Type B pancreatic cell (in vitro differentiated cells): ENCODE measurements around the gene VAT1L. TPM values are rescaled to one million over a fixed set of nuclear protein-coding genes. Genes with fewer than 3 reads are reported as not detected.

ENCODE experiments used
- DNase-seq: peaks from one replicate; pipeline ENCODE4 v3.0.0; 2021; ENCODE audit warnings: mixed read lengths; ENCODE audit not compliant: unreplicated experiment; ENCODE audit errors: extremely low spot score
- H3K27ac Mint-ChIP-seq: 2 replicates; pipeline ENCODE4 v1.8.0; 2021; ENCODE audit warnings: mild to moderate bottlenecking, mixed read lengths
- H3K27me3 Mint-ChIP-seq: 2 replicates; pipeline ENCODE4 v1.8.0; 2021; ENCODE audit warnings: mixed read lengths
- H3K36me3 Mint-ChIP-seq: 2 replicates; pipeline ENCODE4 v1.8.0; 2021; ENCODE audit warnings: mixed read lengths
- H3K4me1 Mint-ChIP-seq: one replicate; pipeline ENCODE4 v1.8.0; 2021; ENCODE audit warnings: mixed read lengths; ENCODE audit not compliant: unreplicated experiment
- H3K4me3 Mint-ChIP-seq: 2 replicates; pipeline ENCODE4 v1.8.0; 2021; ENCODE audit warnings: mild to moderate bottlenecking, mixed read lengths
- H3K9me3 Mint-ChIP-seq: 2 replicates; pipeline ENCODE4 v1.8.0; 2021; ENCODE audit warnings: mixed read lengths
- CTCF ChIP-seq: fragments of 200-600 bp; sonication (generic); conservative IDR thresholded peaks from 2 replicates; pipeline ENCODE4 v1.5.0; 2021; ENCODE audit warnings: antibody characterized with exemption, mild to moderate bottlenecking
- total RNA-seq: library from RNA; stranded (reverse); gene quantifications from 2 replicates; pipeline ENCODE4 v1.2.1, GENCODE V29; 2021; ENCODE audit warnings: low replicate concordance

Gene VAT1L
- total RNA-seq, 1 donor from 2014 or later = 12.4 TPM

GRCh38 chr16:77782694-77783093 lies 5.7 kb upstream of the VAT1L start:
- Mint-ChIP-seq H3K9me3 (no peaks in the 10 kb centered on the region), H3K4me1 (peaks cover under 1% of the 10 kb centered on the region), H3K4me3 (no peak overlapping the region), H3K27ac (no peak overlapping the region), H3K36me3 (no peaks in the 10 kb centered on the region), H3K27me3 (peaks cover 26% of the 10 kb centered on the region)
- no peak for DNase-seq
- TF ChIP-seq CTCF = peak; percentile 40

DNA sequence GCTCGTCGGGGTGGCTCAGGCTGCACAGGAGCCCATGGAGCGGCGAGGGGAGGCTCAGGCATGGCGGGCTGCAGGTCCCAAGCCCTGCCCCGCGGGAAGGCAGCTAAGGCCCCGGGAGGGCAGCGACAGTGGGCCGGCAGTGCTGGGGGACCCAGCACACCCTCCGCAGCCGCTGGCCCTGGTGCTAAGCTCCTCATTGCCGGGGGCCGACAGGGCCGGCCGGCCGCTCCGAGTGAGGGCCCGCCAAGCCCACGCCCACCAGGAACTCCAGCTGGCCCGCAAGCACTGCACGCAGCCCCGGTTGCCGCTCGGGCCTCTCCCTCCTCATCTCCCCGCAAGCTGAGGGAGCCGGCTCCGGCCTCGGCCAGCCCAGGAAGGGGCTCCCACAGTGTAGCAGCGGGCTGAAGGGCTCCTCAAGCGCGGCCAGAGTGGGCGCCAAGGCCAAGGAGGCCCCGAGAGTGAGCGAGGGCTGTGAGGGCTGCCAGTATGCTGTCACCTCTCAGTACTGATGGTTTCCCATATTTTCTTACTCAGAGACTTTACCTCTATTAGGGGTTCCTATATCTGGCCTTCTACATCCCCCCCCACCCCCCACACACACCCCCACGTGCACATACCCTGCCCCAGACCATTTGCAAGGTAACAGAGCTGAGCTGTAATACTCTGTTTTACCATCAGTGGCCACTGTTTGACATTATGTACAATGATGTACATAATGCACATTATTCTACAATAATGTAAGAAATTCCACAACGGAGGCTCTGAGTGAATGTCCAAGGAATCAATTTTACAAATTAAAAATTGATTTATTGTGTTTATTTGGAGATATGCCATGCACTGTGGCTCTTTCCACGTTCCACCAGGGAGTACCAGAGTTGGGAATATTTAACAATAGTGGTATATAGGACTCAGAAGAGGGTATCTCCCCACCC lies 3.7 kb upstream of the VAT1L start:
- H3K27ac Mint-ChIP-seq = no peak overlapping the region
- H3K27me3 Mint-ChIP-seq = peaks cover 43% of the 10 kb centered on the region
- DNase-seq = no peak
- no peak overlapping the region for H3K4me3 Mint-ChIP-seq
- H3K36me3 Mint-ChIP-seq = no peaks in the 10 kb centered on the region
- H3K9me3 Mint-ChIP-seq = no peaks in the 10 kb centered on the region
- H3K4me1 Mint-ChIP-seq = peaks cover 8% of the 10 kb centered on the region
- peak; percentile 54 for TF ChIP-seq CTCF

- Mint-ChIP-seq H3K27ac (no peak overlapping the region), H3K4me3 (no peak overlapping the region), H3K36me3 (no peaks in the 10 kb centered on the region), H3K9me3 (no peaks in the 10 kb centered on the region), H3K27me3 (peaks cover 49% of the 10 kb centered on the region), H3K4me1 (peaks cover 14% of the 10 kb centered on the region)
- DNase-seq = no peak
- no peak for TF ChIP-seq CTCF
Observed at GRCh38 chr16:77785373-77785764, 3.0 kb upstream of the VAT1L start.

DNA sequence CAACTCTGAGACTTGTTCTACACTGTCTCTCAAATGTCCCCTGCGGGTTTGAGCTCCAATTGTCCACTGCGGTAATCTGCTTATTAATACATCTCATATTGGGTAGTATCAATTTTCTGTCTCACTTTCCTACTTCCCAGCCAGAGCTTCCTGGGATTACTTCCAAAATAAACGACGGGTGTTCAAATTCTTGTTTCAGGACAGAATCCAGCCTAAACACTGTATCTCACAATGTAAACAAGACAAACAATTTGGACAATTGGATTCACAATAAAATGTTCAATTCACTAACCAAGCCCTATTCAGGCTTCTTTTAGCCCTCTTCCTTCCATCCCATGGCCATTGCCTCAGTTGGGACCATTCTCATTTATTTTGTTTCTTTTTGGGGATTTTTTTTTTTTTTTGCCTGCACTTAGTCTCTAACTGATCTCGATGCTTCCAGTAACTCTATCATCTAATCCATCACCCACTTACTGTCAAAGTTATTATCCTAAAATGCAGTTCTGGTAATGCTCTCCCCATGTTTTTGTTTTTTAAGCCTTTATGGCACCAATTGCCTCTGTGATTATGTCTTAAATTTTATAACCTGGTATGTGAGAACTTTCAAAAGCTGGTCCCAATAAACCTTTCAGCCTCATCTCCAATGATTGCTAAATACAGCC lies 2.0 kb upstream of the VAT1L start:
- Mint-ChIP-seq H3K4me3 (no peak overlapping the region), H3K27ac (no peak overlapping the region), H3K36me3 (no peaks in the 10 kb centered on the region), H3K9me3 (no peaks in the 10 kb centered on the region), H3K27me3 (peaks cover 59% of the 10 kb centered on the region), H3K4me1 (peaks cover 14% of the 10 kb centered on the region)
- no peak for DNase-seq
- no peak for TF ChIP-seq CTCF

DNA sequence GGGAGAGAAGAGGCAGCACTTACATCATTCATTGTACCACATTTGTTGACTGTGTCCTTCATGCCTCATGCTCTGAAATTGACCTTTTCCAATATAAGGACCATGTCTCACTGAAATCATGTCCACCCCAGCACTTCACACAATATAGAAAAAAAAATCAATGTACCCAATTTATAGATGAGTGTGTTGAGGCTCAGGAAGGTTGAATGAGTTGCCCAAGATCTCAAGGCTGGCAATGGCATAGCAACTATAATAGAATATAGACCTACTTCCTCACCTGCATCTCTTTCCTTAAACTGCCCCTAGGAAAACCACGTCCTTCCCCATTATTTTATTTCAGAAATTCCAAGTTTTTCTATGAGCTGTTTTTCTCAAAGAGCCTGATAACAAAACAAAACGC lies 912 bp upstream of the VAT1L start:
- Mint-ChIP-seq H3K9me3 (no peaks in the 10 kb centered on the region), H3K27ac (no peak overlapping the region), H3K4me3 (peak overlapping the region; percentile 91), H3K27me3 (peaks cover 70% of the 10 kb centered on the region), H3K36me3 (no peaks in the 10 kb centered on the region), H3K4me1 (peaks cover 14% of the 10 kb centered on the region)
- no peak for TF ChIP-seq CTCF
- no peak for DNase-seq
